WTC11 (cell line): ENCODE data around the gene FBXL16. TPM values are rescaled to one million over a fixed set of nuclear protein-coding genes. Genes with fewer than 3 reads are reported as not detected.

ENCODE experiments used
- ATAC-seq: fragments of 200-7000 bp; cut with Tn5 transposase; 2 replicates; pipeline ENCODE4 v1.10.0; 2021; ENCODE audit warnings: mild to moderate bottlenecking, moderate library complexity
- CTCF ChIA-PET: fragments of 300-600 bp; sonication (Branson Sonifier 250); formaldehyde crosslinking; loops from one replicate; lab custom pipeline; 2021; ENCODE audit warnings: antibody characterized with exemption; lab: Charles Lee
- POLR2A ChIA-PET: fragments of 350-600 bp; sonication (Branson Sonifier 250); formaldehyde crosslinking; loops from one replicate; lab custom pipeline; 2021; ENCODE audit warnings: antibody characterized with exemption; lab: Charles Lee
- DNase-seq: peaks from one replicate; pipeline ENCODE4 v3.0.0; 2021; ENCODE audit warnings: low spot score
- H3K27ac Mint-ChIP-seq: 2 replicates; pipeline ENCODE4 v1.8.0; 2021; ENCODE audit warnings: mixed read lengths
- H3K27me3 Mint-ChIP-seq: 2 replicates; pipeline ENCODE4 v1.8.0; 2021; ENCODE audit warnings: low read depth, mild to moderate bottlenecking, moderate library complexity, mixed read lengths
- H3K36me3 Mint-ChIP-seq: 2 replicates; pipeline ENCODE4 v1.8.0; 2021; ENCODE audit warnings: mixed read lengths
- H3K4me1 Mint-ChIP-seq: 2 replicates; pipeline ENCODE4 v1.8.0; 2022; ENCODE audit warnings: mixed read lengths
- H3K4me3 Mint-ChIP-seq: 2 replicates; pipeline ENCODE4 v1.8.0; 2021; ENCODE audit warnings: mild to moderate bottlenecking, moderate library complexity, mixed read lengths
- H3K9me3 Mint-ChIP-seq: 2 replicates; pipeline ENCODE4 v1.8.0; 2021; ENCODE audit warnings: mixed read lengths
- ATF3 ChIP-seq: sonication (generic); formaldehyde crosslinking; conservative IDR thresholded peaks from 2 replicates; pipeline ENCODE4 v1.8.1; 2022; ENCODE audit warnings: mild to moderate bottlenecking, missing genetic modification reagents
- CREB1 ChIP-seq: sonication (generic); formaldehyde crosslinking; IDR thresholded peaks from 2 replicates; pipeline ENCODE4 v1.8.0; 2023; ENCODE audit warnings: mild to moderate bottlenecking, missing genetic modification reagents
- E2F4 ChIP-seq: sonication (generic); formaldehyde crosslinking; IDR thresholded peaks from 2 replicates; pipeline ENCODE4 v1.8.1; 2022; ENCODE audit warnings: low read depth, mild to moderate bottlenecking, moderate library complexity, missing genetic modification reagents, borderline replicate concordance
- HMGA2 ChIP-seq: fragments of 250-450 bp; sonication (Bioruptor Pico); IDR thresholded peaks from 2 replicates; pipeline ENCODE4 v1.4.0; 2021; ENCODE audit warnings: mild to moderate bottlenecking, moderate library complexity
- IRF2 ChIP-seq: sonication (generic); formaldehyde crosslinking; IDR thresholded peaks from 2 replicates; pipeline ENCODE4 v1.8.0; 2022; ENCODE audit warnings: low read depth, missing genetic modification reagents, borderline replicate concordance
- JUN ChIP-seq: sonication (generic); formaldehyde crosslinking; IDR thresholded peaks from 2 replicates; pipeline ENCODE4 v1.8.0; 2023; ENCODE audit warnings: mild to moderate bottlenecking, missing genetic modification reagents
- MXD4 ChIP-seq: fragments of 250-450 bp; sonication (Bioruptor Pico); IDR thresholded peaks from 2 replicates; pipeline ENCODE4 v1.8.0; 2021; ENCODE audit warnings: mild to moderate bottlenecking, moderate library complexity, borderline replicate concordance
- NFYB ChIP-seq: sonication (generic); formaldehyde crosslinking; conservative IDR thresholded peaks from 2 replicates; pipeline ENCODE4 v1.8.0; 2022; ENCODE audit warnings: low read depth, missing genetic modification reagents
- NR2C2 ChIP-seq: sonication (generic); formaldehyde crosslinking; IDR thresholded peaks from 2 replicates; pipeline ENCODE4 v1.8.0; 2022; ENCODE audit warnings: mild to moderate bottlenecking, missing genetic modification reagents
- OVOL2 ChIP-seq: fragments of 250-450 bp; sonication (Bioruptor Pico); IDR thresholded peaks from 2 replicates; pipeline ENCODE4 v1.9.0; 2021; ENCODE audit warnings: mild to moderate bottlenecking, borderline replicate concordance
- SMAD3 ChIP-seq: sonication (generic); formaldehyde crosslinking; IDR thresholded peaks from 2 replicates; pipeline ENCODE4 v1.8.0; 2022; ENCODE audit warnings: missing genetic modification reagents, mild to moderate bottlenecking, borderline replicate concordance
- ZNF121 ChIP-seq: sonication (generic); formaldehyde crosslinking; IDR thresholded peaks from 2 replicates; pipeline ENCODE4 v1.8.0; 2023; ENCODE audit warnings: missing genetic modification reagents
- ZNF232 ChIP-seq: sonication (generic); formaldehyde crosslinking; IDR thresholded peaks from 2 replicates; pipeline ENCODE4 v1.8.0; 2022; ENCODE audit warnings: mild to moderate bottlenecking, missing genetic modification reagents
- total RNA-seq: library from RNA; stranded (reverse); gene quantifications from 3 replicates; pipeline ENCODE4 v1.2.3, GENCODE V29; 2021
- TF ChIP-seq, protein P1 (sequence below): fragments of 250-450 bp; sonication (Bioruptor Pico); IDR thresholded peaks from 2 replicates; pipeline ENCODE4 v1.9.0; 2021; ENCODE audit warnings: mild to moderate bottlenecking, borderline replicate concordance
- TF ChIP-seq, protein P2 (sequence below): sonication (generic); formaldehyde crosslinking; conservative IDR thresholded peaks from 2 replicates; pipeline ENCODE4 v1.8.1; 2023; ENCODE audit warnings: mild to moderate bottlenecking, low read depth, missing genetic modification reagents, moderate library complexity
- TF ChIP-seq, protein P3 (sequence below): fragments of 250-450 bp; sonication (Bioruptor Pico); IDR thresholded peaks from 2 replicates; pipeline ENCODE4 v2.1.2; 2022; ENCODE audit warnings: mild to moderate bottlenecking, moderate library complexity
- TF ChIP-seq, protein P4 (sequence below): sonication (generic); formaldehyde crosslinking; IDR thresholded peaks from 2 replicates; pipeline ENCODE4 v1.8.0; 2022; ENCODE audit warnings: mild to moderate bottlenecking, missing genetic modification reagents
- TF ChIP-seq, protein P5 (sequence below): sonication (generic); formaldehyde crosslinking; IDR thresholded peaks from 2 replicates; pipeline ENCODE4 v1.8.0; 2023; ENCODE audit warnings: missing genetic modification reagents
- TF ChIP-seq, protein P6 (sequence below): fragments of 250-450 bp; sonication (Bioruptor Pico); IDR thresholded peaks from 2 replicates; pipeline ENCODE4 v1.9.0; 2021; ENCODE audit warnings: mild to moderate bottlenecking

The FBXL16 gene
- total RNA-seq, 1 experiment from 2014 or later, result 22.7 TPM

- TF ChIP-seq, protein P1, sequence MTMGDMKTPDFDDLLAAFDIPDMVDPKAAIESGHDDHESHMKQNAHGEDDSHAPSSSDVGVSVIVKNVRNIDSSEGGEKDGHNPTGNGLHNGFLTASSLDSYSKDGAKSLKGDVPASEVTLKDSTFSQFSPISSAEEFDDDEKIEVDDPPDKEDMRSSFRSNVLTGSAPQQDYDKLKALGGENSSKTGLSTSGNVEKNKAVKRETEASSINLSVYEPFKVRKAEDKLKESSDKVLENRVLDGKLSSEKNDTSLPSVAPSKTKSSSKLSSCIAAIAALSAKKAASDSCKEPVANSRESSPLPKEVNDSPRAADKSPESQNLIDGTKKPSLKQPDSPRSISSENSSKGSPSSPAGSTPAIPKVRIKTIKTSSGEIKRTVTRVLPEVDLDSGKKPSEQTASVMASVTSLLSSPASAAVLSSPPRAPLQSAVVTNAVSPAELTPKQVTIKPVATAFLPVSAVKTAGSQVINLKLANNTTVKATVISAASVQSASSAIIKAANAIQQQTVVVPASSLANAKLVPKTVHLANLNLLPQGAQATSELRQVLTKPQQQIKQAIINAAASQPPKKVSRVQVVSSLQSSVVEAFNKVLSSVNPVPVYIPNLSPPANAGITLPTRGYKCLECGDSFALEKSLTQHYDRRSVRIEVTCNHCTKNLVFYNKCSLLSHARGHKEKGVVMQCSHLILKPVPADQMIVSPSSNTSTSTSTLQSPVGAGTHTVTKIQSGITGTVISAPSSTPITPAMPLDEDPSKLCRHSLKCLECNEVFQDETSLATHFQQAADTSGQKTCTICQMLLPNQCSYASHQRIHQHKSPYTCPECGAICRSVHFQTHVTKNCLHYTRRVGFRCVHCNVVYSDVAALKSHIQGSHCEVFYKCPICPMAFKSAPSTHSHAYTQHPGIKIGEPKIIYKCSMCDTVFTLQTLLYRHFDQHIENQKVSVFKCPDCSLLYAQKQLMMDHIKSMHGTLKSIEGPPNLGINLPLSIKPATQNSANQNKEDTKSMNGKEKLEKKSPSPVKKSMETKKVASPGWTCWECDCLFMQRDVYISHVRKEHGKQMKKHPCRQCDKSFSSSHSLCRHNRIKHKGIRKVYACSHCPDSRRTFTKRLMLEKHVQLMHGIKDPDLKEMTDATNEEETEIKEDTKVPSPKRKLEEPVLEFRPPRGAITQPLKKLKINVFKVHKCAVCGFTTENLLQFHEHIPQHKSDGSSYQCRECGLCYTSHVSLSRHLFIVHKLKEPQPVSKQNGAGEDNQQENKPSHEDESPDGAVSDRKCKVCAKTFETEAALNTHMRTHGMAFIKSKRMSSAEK (CRISPR knock-in tag), result no peak
- no peak for TF ChIP-seq SMAD3 (CRISPR knock-in tag)
- TF ChIP-seq, protein P2, sequence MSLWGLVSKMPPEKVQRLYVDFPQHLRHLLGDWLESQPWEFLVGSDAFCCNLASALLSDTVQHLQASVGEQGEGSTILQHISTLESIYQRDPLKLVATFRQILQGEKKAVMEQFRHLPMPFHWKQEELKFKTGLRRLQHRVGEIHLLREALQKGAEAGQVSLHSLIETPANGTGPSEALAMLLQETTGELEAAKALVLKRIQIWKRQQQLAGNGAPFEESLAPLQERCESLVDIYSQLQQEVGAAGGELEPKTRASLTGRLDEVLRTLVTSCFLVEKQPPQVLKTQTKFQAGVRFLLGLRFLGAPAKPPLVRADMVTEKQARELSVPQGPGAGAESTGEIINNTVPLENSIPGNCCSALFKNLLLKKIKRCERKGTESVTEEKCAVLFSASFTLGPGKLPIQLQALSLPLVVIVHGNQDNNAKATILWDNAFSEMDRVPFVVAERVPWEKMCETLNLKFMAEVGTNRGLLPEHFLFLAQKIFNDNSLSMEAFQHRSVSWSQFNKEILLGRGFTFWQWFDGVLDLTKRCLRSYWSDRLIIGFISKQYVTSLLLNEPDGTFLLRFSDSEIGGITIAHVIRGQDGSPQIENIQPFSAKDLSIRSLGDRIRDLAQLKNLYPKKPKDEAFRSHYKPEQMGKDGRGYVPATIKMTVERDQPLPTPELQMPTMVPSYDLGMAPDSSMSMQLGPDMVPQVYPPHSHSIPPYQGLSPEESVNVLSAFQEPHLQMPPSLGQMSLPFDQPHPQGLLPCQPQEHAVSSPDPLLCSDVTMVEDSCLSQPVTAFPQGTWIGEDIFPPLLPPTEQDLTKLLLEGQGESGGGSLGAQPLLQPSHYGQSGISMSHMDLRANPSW (CRISPR knock-in tag), result no peak
- TF ChIP-seq CREB1 (CRISPR knock-in tag), result no peak
- no peak for TF ChIP-seq JUN (CRISPR knock-in tag)
- TF ChIP-seq NR2C2, result no peak
Observed at GRCh38 chr16:660132-660458, 45.5 kb downstream of the FBXL16 start (continued).

DNA sequence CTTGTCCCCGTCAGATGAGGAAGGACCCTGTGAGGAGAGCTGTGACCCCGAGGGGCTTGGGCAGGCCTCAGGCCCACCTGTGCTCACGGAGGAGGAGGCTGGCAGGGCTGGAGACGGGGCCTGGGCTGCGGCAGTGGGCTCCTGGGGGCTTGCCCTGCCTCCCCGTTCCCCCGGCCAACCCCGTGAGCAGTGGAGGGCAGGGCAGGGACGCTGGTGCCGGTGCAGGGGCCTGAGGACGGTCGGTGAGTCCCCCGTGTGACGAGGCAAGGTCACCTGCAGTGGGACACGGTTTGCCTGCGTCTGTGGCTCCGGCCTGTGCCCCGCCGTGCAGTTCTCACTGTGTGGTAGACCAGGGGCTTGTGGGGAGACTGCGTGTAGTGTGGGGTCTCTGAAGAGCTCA lies 46.0 kb downstream of the FBXL16 start:
- ATAC-seq, result no peak
- ChIA-PET CTCF (interaction anchor here (0.9 to 3.3 kb wide), 11 partner anchors 10 to 553 kb away, joined by 3 to 54 read pairs (median 8); partner anchors contain the start of genes METTL26, RHBDL1 and WDR90), POLR2A (interaction anchor here (1.4 kb wide), 1 partner anchor 21 kb away, joined by 5 read pairs; no protein-coding TSS in a partner anchor)
- Mint-ChIP-seq H3K27me3 (no peaks in the 10 kb centered on the region), H3K9me3 (no peaks in the 10 kb centered on the region), H3K4me1 (peaks cover 4% of the 10 kb centered on the region), H3K36me3 (no peaks in the 10 kb centered on the region), H3K27ac (no peak overlapping the region), H3K4me3 (no peak overlapping the region)
- DNase-seq, result no peak
- TF ChIP-seq CREB1 (CRISPR knock-in tag) (no peak), E2F4 (CRISPR knock-in tag) (no peak), ATF3 (CRISPR knock-in tag) (no peak), IRF2 (CRISPR knock-in tag) (no peak), ZNF232 (CRISPR knock-in tag) (no peak), MXD4 (CRISPR knock-in tag) (no peak), HMGA2 (CRISPR knock-in tag) (no peak), OVOL2 (no peak), NFYB (CRISPR knock-in tag) (no peak), ZNF121 (CRISPR knock-in tag) (no peak)
- TF ChIP-seq, protein P3, sequence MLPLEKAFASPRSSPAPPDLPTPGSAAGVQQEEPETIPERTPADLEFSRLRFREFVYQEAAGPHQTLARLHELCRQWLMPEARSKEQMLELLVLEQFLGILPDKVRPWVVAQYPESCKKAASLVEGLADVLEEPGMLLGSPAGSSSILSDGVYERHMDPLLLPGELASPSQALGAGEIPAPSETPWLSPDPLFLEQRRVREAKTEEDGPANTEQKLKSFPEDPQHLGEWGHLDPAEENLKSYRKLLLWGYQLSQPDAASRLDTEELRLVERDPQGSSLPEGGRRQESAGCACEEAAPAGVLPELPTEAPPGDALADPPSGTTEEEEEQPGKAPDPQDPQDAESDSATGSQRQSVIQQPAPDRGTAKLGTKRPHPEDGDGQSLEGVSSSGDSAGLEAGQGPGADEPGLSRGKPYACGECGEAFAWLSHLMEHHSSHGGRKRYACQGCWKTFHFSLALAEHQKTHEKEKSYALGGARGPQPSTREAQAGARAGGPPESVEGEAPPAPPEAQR (CRISPR knock-in tag), result no peak
- TF ChIP-seq, protein P4, sequence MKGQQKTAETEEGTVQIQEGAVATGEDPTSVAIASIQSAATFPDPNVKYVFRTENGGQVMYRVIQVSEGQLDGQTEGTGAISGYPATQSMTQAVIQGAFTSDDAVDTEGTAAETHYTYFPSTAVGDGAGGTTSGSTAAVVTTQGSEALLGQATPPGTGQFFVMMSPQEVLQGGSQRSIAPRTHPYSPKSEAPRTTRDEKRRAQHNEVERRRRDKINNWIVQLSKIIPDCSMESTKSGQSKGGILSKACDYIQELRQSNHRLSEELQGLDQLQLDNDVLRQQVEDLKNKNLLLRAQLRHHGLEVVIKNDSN, result no peak
- TF ChIP-seq, protein P5, sequence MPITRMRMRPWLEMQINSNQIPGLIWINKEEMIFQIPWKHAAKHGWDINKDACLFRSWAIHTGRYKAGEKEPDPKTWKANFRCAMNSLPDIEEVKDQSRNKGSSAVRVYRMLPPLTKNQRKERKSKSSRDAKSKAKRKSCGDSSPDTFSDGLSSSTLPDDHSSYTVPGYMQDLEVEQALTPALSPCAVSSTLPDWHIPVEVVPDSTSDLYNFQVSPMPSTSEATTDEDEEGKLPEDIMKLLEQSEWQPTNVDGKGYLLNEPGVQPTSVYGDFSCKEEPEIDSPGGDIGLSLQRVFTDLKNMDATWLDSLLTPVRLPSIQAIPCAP (CRISPR knock-in tag), result no peak
- TF ChIP-seq, protein P2 (CRISPR knock-in tag), result no peak
- TF ChIP-seq, protein P6, sequence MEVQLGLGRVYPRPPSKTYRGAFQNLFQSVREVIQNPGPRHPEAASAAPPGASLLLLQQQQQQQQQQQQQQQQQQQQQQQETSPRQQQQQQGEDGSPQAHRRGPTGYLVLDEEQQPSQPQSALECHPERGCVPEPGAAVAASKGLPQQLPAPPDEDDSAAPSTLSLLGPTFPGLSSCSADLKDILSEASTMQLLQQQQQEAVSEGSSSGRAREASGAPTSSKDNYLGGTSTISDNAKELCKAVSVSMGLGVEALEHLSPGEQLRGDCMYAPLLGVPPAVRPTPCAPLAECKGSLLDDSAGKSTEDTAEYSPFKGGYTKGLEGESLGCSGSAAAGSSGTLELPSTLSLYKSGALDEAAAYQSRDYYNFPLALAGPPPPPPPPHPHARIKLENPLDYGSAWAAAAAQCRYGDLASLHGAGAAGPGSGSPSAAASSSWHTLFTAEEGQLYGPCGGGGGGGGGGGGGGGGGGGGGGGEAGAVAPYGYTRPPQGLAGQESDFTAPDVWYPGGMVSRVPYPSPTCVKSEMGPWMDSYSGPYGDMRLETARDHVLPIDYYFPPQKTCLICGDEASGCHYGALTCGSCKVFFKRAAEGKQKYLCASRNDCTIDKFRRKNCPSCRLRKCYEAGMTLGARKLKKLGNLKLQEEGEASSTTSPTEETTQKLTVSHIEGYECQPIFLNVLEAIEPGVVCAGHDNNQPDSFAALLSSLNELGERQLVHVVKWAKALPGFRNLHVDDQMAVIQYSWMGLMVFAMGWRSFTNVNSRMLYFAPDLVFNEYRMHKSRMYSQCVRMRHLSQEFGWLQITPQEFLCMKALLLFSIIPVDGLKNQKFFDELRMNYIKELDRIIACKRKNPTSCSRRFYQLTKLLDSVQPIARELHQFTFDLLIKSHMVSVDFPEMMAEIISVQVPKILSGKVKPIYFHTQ (CRISPR knock-in tag), result no peak
